ENCODE results near the gene GNB4. TPM values are rescaled to one million over a fixed set of nuclear protein-coding genes. Genes with fewer than 3 reads are reported as not detected.

Gene GNB4
- total and polyA plus RNA-seq, 10 of the 15 experiments (the other 5 are each of a cell fraction or from before 2014, with no cell fraction given) = 0.14 to 3.4 (median 1.8) TPM

DNA sequence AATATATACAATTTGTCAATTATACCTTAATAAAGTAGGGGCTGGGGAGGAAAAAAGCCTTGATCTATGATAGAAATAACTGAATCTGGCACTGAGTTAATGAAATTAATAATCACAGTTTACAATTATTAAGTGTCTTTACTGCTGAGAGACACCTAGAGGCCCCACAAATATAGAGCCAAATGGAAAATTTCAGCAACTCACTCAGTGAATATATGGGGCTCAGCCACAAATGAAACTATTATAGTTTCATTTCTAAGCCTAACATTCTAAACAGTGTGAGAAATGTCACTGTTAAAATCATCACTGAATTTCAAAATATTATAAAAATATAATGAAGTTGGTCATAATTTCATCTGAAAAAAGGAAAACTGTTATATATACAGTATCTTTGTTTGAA is 40.3 kb downstream of the GNB4 start (continued):
- TF ChIP-seq, protein P1, sequence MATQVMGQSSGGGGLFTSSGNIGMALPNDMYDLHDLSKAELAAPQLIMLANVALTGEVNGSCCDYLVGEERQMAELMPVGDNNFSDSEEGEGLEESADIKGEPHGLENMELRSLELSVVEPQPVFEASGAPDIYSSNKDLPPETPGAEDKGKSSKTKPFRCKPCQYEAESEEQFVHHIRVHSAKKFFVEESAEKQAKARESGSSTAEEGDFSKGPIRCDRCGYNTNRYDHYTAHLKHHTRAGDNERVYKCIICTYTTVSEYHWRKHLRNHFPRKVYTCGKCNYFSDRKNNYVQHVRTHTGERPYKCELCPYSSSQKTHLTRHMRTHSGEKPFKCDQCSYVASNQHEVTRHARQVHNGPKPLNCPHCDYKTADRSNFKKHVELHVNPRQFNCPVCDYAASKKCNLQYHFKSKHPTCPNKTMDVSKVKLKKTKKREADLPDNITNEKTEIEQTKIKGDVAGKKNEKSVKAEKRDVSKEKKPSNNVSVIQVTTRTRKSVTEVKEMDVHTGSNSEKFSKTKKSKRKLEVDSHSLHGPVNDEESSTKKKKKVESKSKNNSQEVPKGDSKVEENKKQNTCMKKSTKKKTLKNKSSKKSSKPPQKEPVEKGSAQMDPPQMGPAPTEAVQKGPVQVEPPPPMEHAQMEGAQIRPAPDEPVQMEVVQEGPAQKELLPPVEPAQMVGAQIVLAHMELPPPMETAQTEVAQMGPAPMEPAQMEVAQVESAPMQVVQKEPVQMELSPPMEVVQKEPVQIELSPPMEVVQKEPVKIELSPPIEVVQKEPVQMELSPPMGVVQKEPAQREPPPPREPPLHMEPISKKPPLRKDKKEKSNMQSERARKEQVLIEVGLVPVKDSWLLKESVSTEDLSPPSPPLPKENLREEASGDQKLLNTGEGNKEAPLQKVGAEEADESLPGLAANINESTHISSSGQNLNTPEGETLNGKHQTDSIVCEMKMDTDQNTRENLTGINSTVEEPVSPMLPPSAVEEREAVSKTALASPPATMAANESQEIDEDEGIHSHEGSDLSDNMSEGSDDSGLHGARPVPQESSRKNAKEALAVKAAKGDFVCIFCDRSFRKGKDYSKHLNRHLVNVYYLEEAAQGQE (IDR thresholded peaks at IDR 0.05; ENCODE audit: low read depth, low read length) = no peak
- TF ChIP-seq RBBP5 (conservative IDR thresholded peaks at IDR 0.05) = no peak

DNA sequence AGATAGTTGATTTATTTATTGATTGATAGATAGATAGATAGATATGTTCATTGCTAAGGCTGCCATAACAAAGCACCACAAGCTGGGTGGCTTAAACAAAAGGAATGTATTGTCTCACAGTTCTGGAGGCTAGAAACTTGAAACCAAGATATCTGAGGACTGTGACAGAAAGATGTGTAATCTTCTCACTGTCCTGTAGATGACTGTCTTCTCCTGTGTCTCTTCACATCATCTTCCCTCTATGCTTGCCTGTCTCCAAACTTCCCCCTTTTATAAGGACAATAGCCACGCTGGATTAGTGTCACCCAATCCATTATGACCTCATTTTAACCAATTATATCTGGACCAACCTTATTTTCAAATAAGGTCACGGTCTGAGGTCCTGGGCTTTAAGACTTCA is 40.9 kb downstream of the GNB4 start:
- H3K4me2 ChIP-seq (ENCODE audit: control insufficient read depth, insufficient read depth) = no peak overlapping the region
- H3K27ac ChIP-seq (ENCODE audit: control insufficient read depth, insufficient read depth) = no peak overlapping the region
- SMC1A ChIA-PET (ENCODE audit: uncharacterized antibody, unreplicated experiment) = interaction anchor here (0.5 kb wide), 1 partner anchor 37 kb away, joined by 3 read pairs; no protein-coding TSS in a partner anchor
- no peaks in the 10 kb centered on the region for H3K4me1 ChIP-seq (ENCODE audit: control insufficient read depth, insufficient read depth, low read length)
- H3K9me3 ChIP-seq (replicated peaks; ENCODE audit: control insufficient read depth, insufficient read depth, low read length) = no peaks in the 10 kb centered on the region
- H3K36me3 ChIP-seq (ENCODE audit: control insufficient read depth in 2 of 2, insufficient read depth in 2 of 2, low read length in 1 of 2) = 0 out of 4 replicates have a peak, but pooled peaks cover 0 to 6% of the 10 kb centered on the region in 2 experiments
- peak; percentile 67 for ATAC-seq
- H3K79me2 ChIP-seq (ENCODE audit: control insufficient read depth, insufficient read depth, low read length) = no peaks in the 10 kb centered on the region
- WGBS (ENCODE audit: insufficient coverage, insufficient replicate concordance, low lambda C conversion rate, missing lambda C conversion rate) = 95% methylated on average over 2 of the region's 2 CpGs
- H2AFZ ChIP-seq (ENCODE audit: control insufficient read depth, low read depth, low read length) = no peak overlapping the region
- no peak overlapping the region for H3K4me3 ChIP-seq
- in situ Hi-C loops (cut with MboI) (no loop called here), intact Hi-C loops (cut with micrococcal nuclease; ENCODE audit: unreplicated experiment) (no loop called here)
- no peak overlapping the region for H3K9ac ChIP-seq (ENCODE audit: control insufficient read depth, insufficient read depth, low read length)
- H4K20me1 ChIP-seq (ENCODE audit: control insufficient read depth, insufficient read depth) = no peaks in the 10 kb centered on the region
- no peak for DNase-seq (ENCODE audit: low read depth, low spot score)
- RAD21 ChIA-PET (ENCODE audit: unreplicated experiment) = no interaction called here
- no peaks in the 10 kb centered on the region for H3K27me3 ChIP-seq (replicated peaks in 1 of 2; ENCODE audit: control insufficient read depth in 2 of 2, insufficient read depth in 2 of 2, low read length in 1 of 2)
- no peak for FAIRE-seq
- POLR2A ChIA-PET = no interaction called here
- CTCF ChIA-PET = no interaction called here
- no TSS peak for BruUV-seq (replicated peaks)
- TF ChIP-seq MEF2B (IDR thresholded peaks at IDR 0.05; ENCODE audit: partially characterized antibody, poor library complexity, severe bottlenecking) (no peak), CBFB (IDR thresholded peaks at IDR 0.05; ENCODE audit: low read depth) (no peak), RAD21 (IDR thresholded peaks at IDR 0.05; ENCODE audit: insufficient read depth, low read depth, low read length) (peak; percentile 48; the same call in 1 of the 2 replicates)
- TF ChIP-seq, protein P2, sequence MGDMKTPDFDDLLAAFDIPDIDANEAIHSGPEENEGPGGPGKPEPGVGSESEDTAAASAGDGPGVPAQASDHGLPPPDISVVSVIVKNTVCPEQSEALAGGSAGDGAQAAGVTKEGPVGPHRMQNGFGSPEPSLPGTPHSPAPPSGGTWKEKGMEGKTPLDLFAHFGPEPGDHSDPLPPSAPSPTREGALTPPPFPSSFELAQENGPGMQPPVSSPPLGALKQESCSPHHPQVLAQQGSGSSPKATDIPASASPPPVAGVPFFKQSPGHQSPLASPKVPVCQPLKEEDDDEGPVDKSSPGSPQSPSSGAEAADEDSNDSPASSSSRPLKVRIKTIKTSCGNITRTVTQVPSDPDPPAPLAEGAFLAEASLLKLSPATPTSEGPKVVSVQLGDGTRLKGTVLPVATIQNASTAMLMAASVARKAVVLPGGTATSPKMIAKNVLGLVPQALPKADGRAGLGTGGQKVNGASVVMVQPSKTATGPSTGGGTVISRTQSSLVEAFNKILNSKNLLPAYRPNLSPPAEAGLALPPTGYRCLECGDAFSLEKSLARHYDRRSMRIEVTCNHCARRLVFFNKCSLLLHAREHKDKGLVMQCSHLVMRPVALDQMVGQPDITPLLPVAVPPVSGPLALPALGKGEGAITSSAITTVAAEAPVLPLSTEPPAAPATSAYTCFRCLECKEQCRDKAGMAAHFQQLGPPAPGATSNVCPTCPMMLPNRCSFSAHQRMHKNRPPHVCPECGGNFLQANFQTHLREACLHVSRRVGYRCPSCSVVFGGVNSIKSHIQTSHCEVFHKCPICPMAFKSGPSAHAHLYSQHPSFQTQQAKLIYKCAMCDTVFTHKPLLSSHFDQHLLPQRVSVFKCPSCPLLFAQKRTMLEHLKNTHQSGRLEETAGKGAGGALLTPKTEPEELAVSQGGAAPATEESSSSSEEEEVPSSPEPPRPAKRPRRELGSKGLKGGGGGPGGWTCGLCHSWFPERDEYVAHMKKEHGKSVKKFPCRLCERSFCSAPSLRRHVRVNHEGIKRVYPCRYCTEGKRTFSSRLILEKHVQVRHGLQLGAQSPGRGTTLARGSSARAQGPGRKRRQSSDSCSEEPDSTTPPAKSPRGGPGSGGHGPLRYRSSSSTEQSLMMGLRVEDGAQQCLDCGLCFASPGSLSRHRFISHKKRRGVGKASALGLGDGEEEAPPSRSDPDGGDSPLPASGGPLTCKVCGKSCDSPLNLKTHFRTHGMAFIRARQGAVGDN (IDR thresholded peaks at IDR 0.05) = no peak
- TF ChIP-seq, protein P3, sequence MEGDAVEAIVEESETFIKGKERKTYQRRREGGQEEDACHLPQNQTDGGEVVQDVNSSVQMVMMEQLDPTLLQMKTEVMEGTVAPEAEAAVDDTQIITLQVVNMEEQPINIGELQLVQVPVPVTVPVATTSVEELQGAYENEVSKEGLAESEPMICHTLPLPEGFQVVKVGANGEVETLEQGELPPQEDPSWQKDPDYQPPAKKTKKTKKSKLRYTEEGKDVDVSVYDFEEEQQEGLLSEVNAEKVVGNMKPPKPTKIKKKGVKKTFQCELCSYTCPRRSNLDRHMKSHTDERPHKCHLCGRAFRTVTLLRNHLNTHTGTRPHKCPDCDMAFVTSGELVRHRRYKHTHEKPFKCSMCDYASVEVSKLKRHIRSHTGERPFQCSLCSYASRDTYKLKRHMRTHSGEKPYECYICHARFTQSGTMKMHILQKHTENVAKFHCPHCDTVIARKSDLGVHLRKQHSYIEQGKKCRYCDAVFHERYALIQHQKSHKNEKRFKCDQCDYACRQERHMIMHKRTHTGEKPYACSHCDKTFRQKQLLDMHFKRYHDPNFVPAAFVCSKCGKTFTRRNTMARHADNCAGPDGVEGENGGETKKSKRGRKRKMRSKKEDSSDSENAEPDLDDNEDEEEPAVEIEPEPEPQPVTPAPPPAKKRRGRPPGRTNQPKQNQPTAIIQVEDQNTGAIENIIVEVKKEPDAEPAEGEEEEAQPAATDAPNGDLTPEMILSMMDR (IDR thresholded peaks at IDR 0.05 in 2 of 3, conservative IDR thresholded peaks at IDR 0.05 in 1 of 3; ENCODE audit: control insufficient read depth in 2 of 3, extremely low read depth in 1 of 3, insufficient read depth in 1 of 3, low read depth in 3 of 3, low read length in 3 of 3) = peak; percentile 1 to 27 (median 20); a peak in 3 of 6 replicates

All from GM12878 (cell line).